Measurements from ENCODE around the gene TRIOBP.

TRIOBP gene

GRCh38 chr22:37742376-37743171, 45.7 kb downstream of the TRIOBP start:
- H3K9me3 Mint-ChIP-seq, result no peaks in the 10 kb centered on the region
- H3K4me1 Mint-ChIP-seq, result peaks cover 73% of the 10 kb centered on the region
- peaks cover 2% of the 10 kb centered on the region for H3K27me3 Mint-ChIP-seq (ENCODE audit: low read depth, poor library complexity)
- TF ChIP-seq CTCF (IDR thresholded peaks at IDR 0.05), result no peak
- H3K36me3 Mint-ChIP-seq (ENCODE audit: low read depth), result no peaks in the 10 kb centered on the region
- no peak for DNase-seq
- H3K4me3 Mint-ChIP-seq, result peak overlapping the region; percentile 8
- peak overlapping the region; percentile 71 for H3K27ac Mint-ChIP-seq

- H3K4me1 Mint-ChIP-seq, result peaks cover 75% of the 10 kb centered on the region
- no peak for DNase-seq
- no peaks in the 10 kb centered on the region for H3K9me3 Mint-ChIP-seq
- no peak overlapping the region for H3K27ac Mint-ChIP-seq
- no peak for TF ChIP-seq CTCF (IDR thresholded peaks at IDR 0.05)
- no peaks in the 10 kb centered on the region for H3K36me3 Mint-ChIP-seq (ENCODE audit: low read depth)
- H3K27me3 Mint-ChIP-seq (ENCODE audit: low read depth, poor library complexity), result peaks cover 2% of the 10 kb centered on the region
- H3K4me3 Mint-ChIP-seq, result peak overlapping the region; percentile 90
Measured at GRCh38 chr22:37744589-37744988, 47.7 kb downstream of the TRIOBP start.

GRCh38 chr22:37745548-37746365, 48.9 kb downstream of the TRIOBP start:
- Mint-ChIP-seq H3K4me1 (peaks cover 75% of the 10 kb centered on the region), H3K27ac (peak overlapping the region; percentile 71), H3K36me3 (ENCODE audit: low read depth) (no peaks in the 10 kb centered on the region), H3K4me3 (peak overlapping the region; percentile 90), H3K9me3 (no peaks in the 10 kb centered on the region), H3K27me3 (ENCODE audit: low read depth, poor library complexity) (peaks cover 2% of the 10 kb centered on the region)
- no peak for TF ChIP-seq CTCF (IDR thresholded peaks at IDR 0.05)
- DNase-seq, result peak; percentile 94

GRCh38 chr22:37746366-37747079, 49.7 kb downstream of the TRIOBP start:
- H3K27me3 Mint-ChIP-seq (ENCODE audit: low read depth, poor library complexity), result peaks cover 2% of the 10 kb centered on the region
- no peak for TF ChIP-seq CTCF (IDR thresholded peaks at IDR 0.05)
- no peaks in the 10 kb centered on the region for H3K9me3 Mint-ChIP-seq
- H3K4me3 Mint-ChIP-seq, result peak overlapping the region; percentile 90
- peak; percentile 37 for DNase-seq
- no peaks in the 10 kb centered on the region for H3K36me3 Mint-ChIP-seq (ENCODE audit: low read depth)
- H3K4me1 Mint-ChIP-seq, result peaks cover 74% of the 10 kb centered on the region
- H3K27ac Mint-ChIP-seq, result peak overlapping the region; percentile 51

- peak; percentile 55 for DNase-seq
- Mint-ChIP-seq H3K27ac (peak overlapping the region; percentile 68), H3K4me3 (peak overlapping the region; percentile 89), H3K27me3 (ENCODE audit: low read depth, poor library complexity) (peaks cover 2% of the 10 kb centered on the region), H3K36me3 (ENCODE audit: low read depth) (no peaks in the 10 kb centered on the region), H3K4me1 (peaks cover 77% of the 10 kb centered on the region), H3K9me3 (no peaks in the 10 kb centered on the region)
- no peak for TF ChIP-seq CTCF (IDR thresholded peaks at IDR 0.05)
Measured at GRCh38 chr22:37747080-37747714, 50.3 kb downstream of the TRIOBP start.

Data from nephron progenitor cell (in vitro differentiated cells).